Activated CD4-positive, alpha-beta T cell treated with anti-CD3 and anti-CD28 coated beads for 36 hours (primary cell): ENCODE results near the gene EIF4E2. TPM values are rescaled to one million over a fixed set of nuclear protein-coding genes. Genes with fewer than 3 reads are reported as not detected.
"Not testable (repeated sequence)": the region's sequence is repeated elsewhere in the genome, so short reads cannot be mapped to it uniquely, and the experiment has no call there.

Source experiments
- ATAC-seq: fragments of 200-7000 bp; cut with Tn5 transposase; one replicate; pipeline ENCODE4 v1.10.0; 2021; ENCODE audit warnings: mild to moderate bottlenecking, moderate library complexity
- CTCF ChIA-PET: fragments of 350-600 bp; sonication (Branson Sonifier 250); formaldehyde crosslinking; loops from one replicate; lab custom pipeline; 2021; ENCODE audit warnings: antibody characterized with exemption; lab: Charles Lee
- POLR2A ChIA-PET: fragments of 350-600 bp; sonication (Branson Sonifier 250); formaldehyde crosslinking; loops from one replicate; lab custom pipeline; 2021; ENCODE audit warnings: antibody characterized with exemption, inconsistent platforms; lab: Charles Lee
- DNase-seq: peaks from one replicate; pipeline ENCODE4 v3.0.0-alpha.2; 2020
- H3K27ac Mint-ChIP-seq: one replicate; pipeline ENCODE4 v1.8.0; 2021; ENCODE audit warnings: mixed read lengths
- H3K27me3 Mint-ChIP-seq: one replicate; pipeline ENCODE4 v1.8.0; 2021; ENCODE audit warnings: mixed read lengths
- H3K36me3 Mint-ChIP-seq: one replicate; pipeline ENCODE4 v1.8.0; 2021; ENCODE audit warnings: low read depth, mixed read lengths
- H3K4me1 Mint-ChIP-seq: one replicate; pipeline ENCODE4 v1.8.0; 2021; ENCODE audit warnings: mixed read lengths
- H3K4me3 Mint-ChIP-seq: one replicate; pipeline ENCODE4 v1.8.0; 2021; ENCODE audit warnings: mild to moderate bottlenecking, moderate library complexity, mixed read lengths
- H3K9me3 Mint-ChIP-seq: one replicate; pipeline ENCODE4 v1.8.0; 2021; ENCODE audit warnings: low read depth, mixed read lengths
- intact Hi-C, 2 experiments: fragments of 100-400 bp; cut with DNase I in 1 of 2; cut with micrococcal nuclease in 1 of 2; formaldehyde crosslinking; loops; one replicate each; pipeline versions ENCODE4 v1.14.2 to v1.15.1; 2022 to 2024; cut with DNase I, micrococcal nuclease
- total RNA-seq, 2 experiments: library from RNA; stranded (reverse); gene quantifications; one replicate each; pipeline ENCODE4 v1.2.3, GENCODE V29; 2021

EIF4E2 gene
- total RNA-seq, 2 experiments from 2014 or later = 57.0 to 68.0 TPM

DNA sequence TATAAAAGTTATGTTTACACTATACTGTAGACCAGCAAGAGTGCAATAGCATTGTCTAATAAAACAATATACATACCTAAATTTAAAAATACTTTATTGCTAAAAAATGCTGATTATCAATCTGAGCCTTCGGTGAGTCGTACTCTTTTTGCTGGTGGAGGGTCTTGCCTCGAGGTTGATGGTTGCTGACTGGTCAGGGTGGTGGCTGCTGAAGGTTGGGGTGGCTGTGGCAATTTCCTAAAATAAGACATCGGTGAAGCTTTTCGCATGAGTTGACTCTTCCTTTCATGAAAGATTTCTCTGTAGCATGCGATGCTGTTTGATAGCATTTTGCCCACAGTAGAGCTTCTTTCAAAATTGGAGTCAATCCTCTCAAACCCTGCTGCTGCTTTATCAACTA, 2.5 kb upstream of the EIF4E2 start:
- DNase-seq (no peak), ATAC-seq (no peak)
- Mint-ChIP-seq H3K36me3 (peaks cover 40% of the 10 kb centered on the region), H3K4me3 (no peak overlapping the region), H3K27ac (no peak overlapping the region), H3K9me3 (peaks cover 3% of the 10 kb centered on the region), H3K27me3 (no peaks in the 10 kb centered on the region), H3K4me1 (peaks cover 44% of the 10 kb centered on the region)
- ChIA-PET CTCF (interaction anchor here (0.6 to 1.0 kb wide), 3 partner anchors 71 to 312 kb away, joined by 3 read pairs; no protein-coding TSS in a partner anchor), POLR2A (no interaction called here)
- intact Hi-C loops = no loop called here

DNA sequence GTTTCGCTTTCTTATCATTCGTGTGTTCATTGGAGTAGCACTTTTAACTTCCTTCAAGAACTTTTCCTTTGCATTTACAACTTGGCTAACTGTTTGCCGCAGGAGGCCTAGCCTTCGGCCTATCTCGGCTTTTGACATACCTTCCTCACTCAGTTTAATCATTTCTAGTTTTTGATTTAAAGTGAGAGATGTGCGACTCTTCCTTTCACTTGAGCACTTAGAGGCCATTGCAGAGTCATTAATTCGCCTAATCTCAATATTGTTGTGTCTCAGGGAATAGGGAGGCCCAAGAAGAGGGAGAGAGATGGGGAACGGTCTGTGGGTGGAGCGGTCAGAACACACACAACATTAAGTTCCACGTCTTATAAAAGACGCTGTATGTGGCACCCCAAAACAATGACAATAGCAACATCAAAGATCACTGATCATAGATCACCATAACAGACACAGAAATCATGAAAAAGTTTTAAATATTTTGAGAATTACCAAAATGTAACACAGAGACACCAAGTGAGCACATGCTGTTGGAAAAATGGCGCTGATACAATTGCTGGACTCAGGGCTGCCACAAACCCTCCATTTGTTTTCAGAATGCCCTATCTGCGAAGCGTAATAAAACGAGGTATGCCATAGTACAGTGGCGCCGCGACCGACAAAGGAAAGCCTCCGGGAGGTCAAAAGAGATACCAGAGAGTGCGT, 685 bp upstream of the EIF4E2 start:
- no peaks in the 10 kb centered on the region for H3K27me3 Mint-ChIP-seq
- peaks cover 3% of the 10 kb centered on the region for H3K9me3 Mint-ChIP-seq
- intact Hi-C loops = loop anchor here (1.0 to 5.0 kb wide), 11 partner anchors 147 to 1035 kb away; partner anchors contain the start of genes ATG16L1 (in 2 of the 2), GIGYF2 (in 2 of the 2), DGKD (in 1 of the 2) and DIS3L2 (in 1 of the 2)
- peak overlapping the region; percentile 100 for H3K27ac Mint-ChIP-seq
- ATAC-seq (peak; percentile 3), DNase-seq (no peak)
- CTCF ChIA-PET = interaction anchor here (1.4 kb wide), 1 partner anchor 29 kb away, joined by 4 read pairs; no protein-coding TSS in a partner anchor
- peaks cover 62% of the 10 kb centered on the region for H3K4me1 Mint-ChIP-seq
- H3K4me3 Mint-ChIP-seq = peak overlapping the region; percentile 98
- peaks cover 34% of the 10 kb centered on the region for H3K36me3 Mint-ChIP-seq
- POLR2A ChIA-PET = interaction anchor here (1.4 kb wide), 1 partner anchor 531 kb away, joined by 3 read pairs; no protein-coding TSS in a partner anchor

DNA sequence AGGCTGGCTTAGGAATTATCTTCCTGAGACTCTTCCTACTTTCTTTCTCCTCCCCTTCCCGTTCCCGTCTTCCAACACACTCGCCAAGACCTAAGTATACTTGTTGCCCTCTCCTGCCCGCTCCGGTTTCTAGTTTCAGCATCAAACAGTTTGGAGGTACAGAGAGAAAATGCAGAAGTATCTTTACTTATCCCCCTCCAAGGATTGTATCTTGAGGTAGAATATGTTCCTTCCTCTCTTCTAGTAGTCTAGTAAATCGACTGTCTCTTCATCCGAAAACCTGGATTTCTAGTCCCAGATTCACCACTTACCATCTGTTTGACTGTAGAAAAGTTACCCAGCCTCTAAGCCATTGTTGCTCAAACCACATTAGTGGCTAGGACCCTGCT, 755 bp downstream of the EIF4E2 start:
- CTCF ChIA-PET = interaction anchor here (0.7 to 1.4 kb wide), 2 partner anchors 17 to 28 kb away, joined by 3 to 4 read pairs; no protein-coding TSS in a partner anchor
- intact Hi-C loops = loop anchor here (1.0 to 5.0 kb wide), 8 partner anchors 55 to 1036 kb away; partner anchors contain the start of genes ATG16L1 (in 1 of the 2), DGKD (in 1 of the 2) and GIGYF2 (in 1 of the 2)
- Mint-ChIP-seq H3K4me3 (peak overlapping the region; percentile 98), H3K27ac (peak overlapping the region; percentile 91), H3K4me1 (peaks cover 71% of the 10 kb centered on the region), H3K27me3 (no peaks in the 10 kb centered on the region), H3K9me3 (peaks cover 3% of the 10 kb centered on the region), H3K36me3 (peaks cover 36% of the 10 kb centered on the region)
- DNase-seq = no peak
- ATAC-seq = no peak
- POLR2A ChIA-PET = interaction anchor here (0.6 to 1.4 kb wide), 2 partner anchors 529 to 861 kb away, joined by 3 read pairs; no protein-coding TSS in a partner anchor

DNA sequence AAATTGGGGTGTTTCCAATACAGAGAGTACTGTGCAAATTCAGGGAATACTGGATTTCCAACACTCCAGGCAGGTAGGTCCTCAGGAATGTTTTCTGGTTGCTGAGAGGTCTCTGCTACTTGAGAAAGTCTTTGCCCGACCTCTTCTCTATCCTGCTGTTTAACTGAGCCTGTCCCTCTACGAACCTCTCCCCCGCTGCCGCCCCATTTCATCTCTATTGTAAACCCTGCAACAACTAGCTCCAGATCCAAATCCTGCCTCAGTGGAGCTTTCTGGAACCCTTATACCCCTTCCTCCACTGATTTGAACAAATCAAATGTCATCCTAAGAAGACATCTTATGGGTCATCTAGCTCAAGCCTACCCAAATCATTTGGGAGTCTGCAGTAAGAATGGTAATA, 1.3 kb downstream of the EIF4E2 start:
- ChIA-PET CTCF (interaction anchor here (0.7 kb wide), 1 partner anchor 16 kb away, joined by 3 read pairs; no protein-coding TSS in a partner anchor), POLR2A (no interaction called here)
- DNase-seq (no peak), ATAC-seq (no peak)
- peak overlapping the region; percentile 91 for H3K27ac Mint-ChIP-seq
- peaks cover 69% of the 10 kb centered on the region for H3K4me1 Mint-ChIP-seq
- peak overlapping the region; percentile 98 for H3K4me3 Mint-ChIP-seq
- no peaks in the 10 kb centered on the region for H3K27me3 Mint-ChIP-seq
- peaks cover 35% of the 10 kb centered on the region for H3K36me3 Mint-ChIP-seq
- intact Hi-C loops = loop anchor here (1.0 to 5.0 kb wide), 8 partner anchors 55 to 1037 kb away; partner anchors contain the start of genes ATG16L1 (in 1 of the 2), DGKD (in 1 of the 2) and GIGYF2 (in 1 of the 2)
- peaks cover 3% of the 10 kb centered on the region for H3K9me3 Mint-ChIP-seq

DNA sequence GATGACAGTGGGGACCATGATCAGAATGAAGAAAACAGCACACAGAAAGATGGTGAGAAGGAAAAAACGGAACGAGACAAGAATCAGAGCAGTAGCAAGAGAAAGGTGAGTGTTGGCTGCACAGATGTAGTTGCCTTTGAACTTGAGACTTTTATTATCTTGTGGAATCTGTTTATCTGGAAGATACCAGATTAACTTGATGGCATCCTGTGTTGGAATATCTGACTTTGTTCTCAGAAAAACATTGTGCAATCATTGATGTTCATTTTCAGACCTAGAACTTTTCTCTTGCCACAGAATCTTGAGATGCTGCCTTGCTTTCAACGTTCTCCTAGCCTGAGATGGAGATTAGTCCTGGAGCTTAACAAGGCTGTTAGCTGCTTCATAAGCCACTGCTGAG, 5.9 kb downstream of the EIF4E2 start:
- CTCF ChIA-PET = no interaction called here
- peak overlapping the region; percentile 43 for H3K27ac Mint-ChIP-seq
- no peak for ATAC-seq
- DNase-seq = no peak
- H3K36me3 Mint-ChIP-seq = peaks cover 28% of the 10 kb centered on the region
- H3K27me3 Mint-ChIP-seq = no peaks in the 10 kb centered on the region
- no peak overlapping the region for H3K4me3 Mint-ChIP-seq
- peaks cover 39% of the 10 kb centered on the region for H3K4me1 Mint-ChIP-seq
- H3K9me3 Mint-ChIP-seq = no peaks in the 10 kb centered on the region
- intact Hi-C loops = no loop called here
- POLR2A ChIA-PET = no interaction called here

DNA sequence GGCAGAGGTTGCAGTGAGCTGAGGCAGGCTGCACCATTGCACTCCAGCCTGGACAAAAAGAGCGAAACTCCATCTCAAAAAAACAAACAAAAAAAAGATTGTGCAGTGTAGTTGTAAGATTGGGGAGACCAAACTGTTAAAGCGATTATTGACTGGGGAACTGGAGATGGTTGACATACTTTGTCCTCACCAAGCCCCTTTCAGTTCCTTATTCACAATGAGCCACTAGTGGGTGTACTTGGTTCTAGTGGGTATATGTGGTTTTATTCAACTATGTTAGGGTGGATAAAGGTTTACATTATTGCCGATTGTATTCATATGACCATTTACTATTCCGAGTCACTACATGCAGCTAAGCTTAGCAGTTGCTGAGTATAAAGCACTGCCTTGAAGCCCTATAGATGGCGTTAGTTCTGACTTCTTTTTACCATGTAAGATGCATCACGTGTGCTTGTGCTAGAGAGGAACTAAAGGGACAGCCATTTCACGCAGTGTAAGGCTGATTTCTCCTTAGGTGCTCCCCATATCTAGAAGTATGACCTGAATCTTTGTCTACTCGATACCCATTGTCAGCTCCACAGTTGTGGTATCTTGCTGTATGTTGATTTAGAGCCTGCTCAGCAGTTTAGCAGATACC, 12.1 kb downstream of the EIF4E2 start:
- ATAC-seq (no peak), DNase-seq (no peak)
- Mint-ChIP-seq H3K27me3 (no peaks in the 10 kb centered on the region), H3K27ac (no peak overlapping the region), H3K4me1 (no peaks in the 10 kb centered on the region), H3K9me3 (no peaks in the 10 kb centered on the region), H3K36me3 (peaks cover 51% of the 10 kb centered on the region), H3K4me3 (no peak overlapping the region)
- ChIA-PET POLR2A (no interaction called here), CTCF (interaction anchor here (0.7 kb wide), 1 partner anchor 641 kb away, joined by 3 read pairs; no protein-coding TSS in a partner anchor)
- intact Hi-C loops = no loop called here

DNA sequence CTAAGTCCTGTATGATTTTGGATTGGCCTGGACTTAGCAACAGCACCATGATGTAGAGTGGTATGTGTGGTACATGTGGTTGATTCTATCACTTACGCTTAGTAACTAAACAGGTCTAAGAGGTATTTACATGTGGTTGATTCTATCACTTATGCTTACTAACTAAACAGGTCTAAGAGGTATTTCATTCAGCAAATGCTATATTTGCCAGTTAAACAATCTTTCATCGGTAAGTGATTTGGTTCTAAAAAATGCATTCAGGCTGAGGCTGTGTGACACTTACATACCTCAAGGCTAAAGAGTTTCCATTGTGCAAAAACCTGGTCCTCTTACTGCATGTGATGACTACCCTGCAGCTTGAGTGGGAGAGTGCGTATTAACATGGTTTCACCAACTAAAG, 13.1 kb downstream of the EIF4E2 start:
- Mint-ChIP-seq H3K27ac (no peak overlapping the region), H3K27me3 (no peaks in the 10 kb centered on the region), H3K36me3 (peaks cover 55% of the 10 kb centered on the region), H3K4me1 (no peaks in the 10 kb centered on the region), H3K9me3 (no peaks in the 10 kb centered on the region), H3K4me3 (no peak overlapping the region)
- ChIA-PET POLR2A (no interaction called here), CTCF (interaction anchor here (0.7 to 1.0 kb wide), 2 partner anchors 14 to 15 kb away, joined by 3 to 5 read pairs; no protein-coding TSS in a partner anchor)
- no peak for ATAC-seq
- no peak for DNase-seq
- intact Hi-C loops = no loop called here

DNA sequence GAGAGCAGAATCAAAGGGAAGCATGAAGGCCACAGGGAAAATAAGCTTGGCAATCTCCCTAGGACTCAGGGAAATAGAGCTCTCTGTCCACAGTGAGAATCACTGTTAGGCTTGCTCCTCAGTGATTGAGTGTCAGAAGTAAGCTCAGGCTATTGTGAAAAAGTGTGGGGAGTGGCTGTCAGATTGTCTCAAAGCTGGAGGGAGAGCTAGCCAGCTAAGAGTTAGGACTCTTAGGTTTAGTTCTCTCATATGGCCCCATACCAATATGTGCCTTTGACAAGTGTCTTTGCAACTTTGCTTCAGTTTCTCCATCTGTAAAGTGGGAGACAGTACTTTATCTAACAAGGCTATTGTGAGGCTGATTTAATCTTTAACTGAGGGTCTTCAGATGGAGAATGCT, 17.2 kb downstream of the EIF4E2 start:
- DNase-seq = no peak
- no peak for ATAC-seq
- intact Hi-C loops = no loop called here
- peaks cover 57% of the 10 kb centered on the region for H3K36me3 Mint-ChIP-seq
- H3K4me3 Mint-ChIP-seq = no peak overlapping the region
- H3K9me3 Mint-ChIP-seq = no peaks in the 10 kb centered on the region
- CTCF ChIA-PET = interaction anchor here (0.5 to 0.6 kb wide), 2 partner anchors 16 to 274 kb away, joined by 3 to 4 read pairs; no protein-coding TSS in a partner anchor
- H3K27ac Mint-ChIP-seq = no peak overlapping the region
- POLR2A ChIA-PET = no interaction called here
- H3K27me3 Mint-ChIP-seq = no peaks in the 10 kb centered on the region
- no peaks in the 10 kb centered on the region for H3K4me1 Mint-ChIP-seq

DNA sequence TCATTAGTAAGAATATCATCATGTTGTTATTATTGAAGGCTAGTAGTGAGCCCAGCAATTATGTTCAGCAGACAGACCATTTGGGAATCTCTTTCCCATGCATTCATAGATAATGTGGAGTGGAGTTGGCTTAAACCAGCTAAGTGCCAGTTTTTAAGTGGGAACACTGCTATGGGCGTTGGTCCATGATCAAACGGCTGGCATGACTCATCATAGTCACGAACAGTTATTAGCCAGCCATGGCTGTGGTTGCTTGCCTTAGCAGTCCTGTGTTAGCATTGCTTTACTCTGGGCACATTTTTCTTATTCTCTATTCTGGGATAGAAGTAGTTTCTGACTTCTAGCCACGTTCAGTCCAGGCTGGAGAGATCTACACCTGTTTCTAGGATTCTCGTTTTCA, 17.7 kb downstream of the EIF4E2 start:
- CTCF ChIA-PET = interaction anchor here (0.5 to 1.4 kb wide), 3 partner anchors 16 to 274 kb away, joined by 3 to 8 read pairs (median 4); no protein-coding TSS in a partner anchor
- intact Hi-C loops = no loop called here
- no peak for DNase-seq
- no peak for ATAC-seq
- Mint-ChIP-seq H3K4me1 (no peaks in the 10 kb centered on the region), H3K36me3 (peaks cover 55% of the 10 kb centered on the region), H3K27me3 (no peaks in the 10 kb centered on the region), H3K27ac (no peak overlapping the region), H3K9me3 (no peaks in the 10 kb centered on the region), H3K4me3 (no peak overlapping the region)
- POLR2A ChIA-PET = no interaction called here

DNA sequence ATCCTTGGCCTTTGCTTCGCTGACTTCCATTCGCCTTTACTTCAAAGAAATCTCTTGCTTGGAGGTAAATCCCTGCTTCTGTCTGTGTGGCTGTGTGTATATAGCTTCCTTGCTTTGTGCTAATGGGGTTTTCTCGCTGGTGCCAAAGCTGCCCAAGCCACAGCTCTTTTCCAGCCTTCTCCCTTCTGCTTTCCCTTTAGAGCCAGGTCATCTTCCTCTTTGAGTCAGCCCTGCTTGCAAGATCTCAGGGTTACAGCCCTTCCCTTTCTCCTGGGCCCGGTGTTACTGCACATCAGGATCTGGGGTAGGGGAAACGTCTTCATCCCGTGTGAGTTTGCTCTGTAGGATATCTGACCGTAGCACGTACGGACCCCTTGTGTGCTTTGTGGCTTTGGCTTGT, 19.1 kb downstream of the EIF4E2 start:
- Mint-ChIP-seq H3K36me3 (peaks cover 53% of the 10 kb centered on the region), H3K4me1 (no peaks in the 10 kb centered on the region), H3K27me3 (no peaks in the 10 kb centered on the region), H3K27ac (no peak overlapping the region), H3K9me3 (no peaks in the 10 kb centered on the region), H3K4me3 (no peak overlapping the region)
- DNase-seq = no peak
- ChIA-PET POLR2A (no interaction called here), CTCF (interaction anchor here (1.4 kb wide), 1 partner anchor 14 kb away, joined by 8 read pairs; no protein-coding TSS in a partner anchor)
- intact Hi-C loops = no loop called here
- no peak for ATAC-seq

DNA sequence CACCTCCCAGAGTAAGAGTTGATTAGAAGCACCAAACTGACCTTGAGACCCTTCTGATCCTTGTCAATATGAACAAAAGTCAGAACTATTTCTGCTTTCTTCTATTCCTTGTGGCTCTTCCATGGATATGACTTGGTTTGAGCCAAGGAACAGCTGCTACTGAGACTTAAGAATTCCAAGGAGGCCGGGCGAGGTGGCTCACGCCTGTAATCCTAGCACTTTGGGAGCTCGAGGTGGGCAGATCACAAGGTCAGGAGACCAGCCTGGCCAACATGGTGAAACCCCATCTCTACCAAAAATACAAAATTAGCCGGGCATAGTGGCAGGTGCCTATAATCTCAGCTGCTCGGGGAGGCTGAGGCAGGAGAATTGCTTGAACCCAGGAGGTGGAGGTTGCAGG, 20.0 kb downstream of the EIF4E2 start:
- H3K4me1 Mint-ChIP-seq, H3K27ac Mint-ChIP-seq, DNase-seq, POLR2A ChIA-PET, intact Hi-C loops, ATAC-seq, CTCF ChIA-PET, H3K9me3 Mint-ChIP-seq, H3K4me3 Mint-ChIP-seq, H3K27me3 Mint-ChIP-seq: not testable (repeated sequence)
- H3K36me3 Mint-ChIP-seq = peaks cover 49% of the 10 kb centered on the region
